GM10266 (cell line): ENCODE measurements around the gene CCDC180.

ENCODE experiments used
- DNase-seq: peaks from one replicate; pipeline ENCODE4 v3.0.0; 2012; ENCODE audit errors: extremely low spot score
- CTCF ChIP-seq: IDR thresholded peaks from 2 replicates; pipeline ENCODE4 v1.5.1; 2012; ENCODE audit warnings: mild to moderate bottlenecking, low read depth; ENCODE audit not compliant: control insufficient read depth, insufficient read depth; ENCODE audit errors: missing control alignments

CCDC180 gene

GRCh38 chr9:97300586-97300985, 6.9 kb upstream of the CCDC180 start:
- no peak for DNase-seq

GRCh38 chr9:97301974-97302373, 5.5 kb upstream of the CCDC180 start:
- DNase-seq: no peak
- no peak for TF ChIP-seq CTCF

More at GRCh38 chr9:97300586-97300985, 6.9 kb upstream of the CCDC180 start:
- TF ChIP-seq CTCF: no peak

- no peak for DNase-seq
- no peak for TF ChIP-seq CTCF
Observed at GRCh38 chr9:97304586-97304985, 2.9 kb upstream of the CCDC180 start.

GRCh38 chr9:97305501-97306298, 1.8 kb upstream of the CCDC180 start:
- DNase-seq: no peak
- TF ChIP-seq CTCF: no peak

GRCh38 chr9:97307091-97307490, 368 bp upstream of the CCDC180 start:
- DNase-seq: no peak
- TF ChIP-seq CTCF: no peak

- no peak for TF ChIP-seq CTCF
- no peak for DNase-seq
Observed at GRCh38 chr9:97309260-97309659, 1.8 kb downstream of the CCDC180 start.

- TF ChIP-seq CTCF: no peak
- no peak for DNase-seq
Observed at GRCh38 chr9:97310023-97310422, 2.6 kb downstream of the CCDC180 start.
